ENCODE measurements around the gene FYTTD1.
"Not testable (repeated sequence)": the region's sequence is repeated elsewhere in the genome, so short reads cannot be mapped to it uniquely, and the experiment has no call there.

FYTTD1 gene

GRCh38 chr3:197749601-197750395, at the start of gene FYTTD1:
Gene FYTTD1 (plus strand): TSS chr3:197749883. CDS start chr3:197749972, 89 bp downstream.
- DNase-seq (ENCODE audit: low read depth), result peak; percentile 71

GRCh38 chr3:197700095-197700494, 49.6 kb upstream of the FYTTD1 start:
- no peak for DNase-seq (ENCODE audit: low read depth)

GRCh38 chr3:197701841-197702240, 47.8 kb upstream of the FYTTD1 start:
- DNase-seq (ENCODE audit: low read depth), result no peak

- no peak for DNase-seq (ENCODE audit: low read depth)
Observed at GRCh38 chr3:197706658-197707057, 43.0 kb upstream of the FYTTD1 start.

- no peak for DNase-seq (ENCODE audit: low read depth)
Observed at GRCh38 chr3:197709135-197709534, 40.5 kb upstream of the FYTTD1 start.

GRCh38 chr3:197710965-197711364, 38.7 kb upstream of the FYTTD1 start:
- DNase-seq (ENCODE audit: low read depth), result not testable (repeated sequence)

- peak; percentile 72 for DNase-seq (ENCODE audit: low read depth)
Observed at GRCh38 chr3:197711973-197712707, 37.5 kb upstream of the FYTTD1 start.

GRCh38 chr3:197713477-197713822, 36.2 kb upstream of the FYTTD1 start:
- DNase-seq (ENCODE audit: low read depth), result no peak

GRCh38 chr3:197714251-197714650, 35.4 kb upstream of the FYTTD1 start:
- DNase-seq (ENCODE audit: low read depth), result no peak

- DNase-seq (ENCODE audit: low read depth), result no peak
Observed at GRCh38 chr3:197718891-197719290, 30.8 kb upstream of the FYTTD1 start.

- DNase-seq (ENCODE audit: low read depth), result no peak
Observed at GRCh38 chr3:197720694-197721093, 29.0 kb upstream of the FYTTD1 start.

- no peak for DNase-seq (ENCODE audit: low read depth)
Observed at GRCh38 chr3:197722734-197723133, 26.9 kb upstream of the FYTTD1 start.

- not testable (repeated sequence) for DNase-seq (ENCODE audit: low read depth)
Observed at GRCh38 chr3:197727878-197728277, 21.8 kb upstream of the FYTTD1 start.

GRCh38 chr3:197728487-197728886, 21.2 kb upstream of the FYTTD1 start:
- no peak for DNase-seq (ENCODE audit: low read depth)

GRCh38 chr3:197730200-197730599, 19.5 kb upstream of the FYTTD1 start:
- no peak for DNase-seq (ENCODE audit: low read depth)

GRCh38 chr3:197730770-197731169, 18.9 kb upstream of the FYTTD1 start:
- not testable (repeated sequence) for DNase-seq (ENCODE audit: low read depth)

- DNase-seq (ENCODE audit: low read depth), result not testable (repeated sequence)
Observed at GRCh38 chr3:197731483-197731882, 18.2 kb upstream of the FYTTD1 start.

GRCh38 chr3:197733042-197733441, 16.6 kb upstream of the FYTTD1 start:
- DNase-seq (ENCODE audit: low read depth), result no peak

GRCh38 chr3:197734667-197735318, 14.9 kb upstream of the FYTTD1 start:
- no peak for DNase-seq (ENCODE audit: low read depth)

- peak; percentile 10 for DNase-seq (ENCODE audit: low read depth)
Observed at GRCh38 chr3:197736010-197736490, 13.6 kb upstream of the FYTTD1 start.

- peak; percentile 67 for DNase-seq (ENCODE audit: low read depth)
Observed at GRCh38 chr3:197736491-197737318, 13.0 kb upstream of the FYTTD1 start, which contains the start of gene RUBCN. Gene RUBCN (minus strand): TSS chr3:197736904. CDS start chr3:197736719, 185 bp downstream.

GRCh38 chr3:197737319-197737649, 12.4 kb upstream of the FYTTD1 start:
- no peak for DNase-seq (ENCODE audit: low read depth)

Data from stimulated activated CD8-positive, alpha-beta memory T cell treated with anti-CD3 and anti-CD28 coated beads, Interleukin-15, amount 100 ng/mL, for 1 hour (primary cell).